SK-N-SH (cell line): ENCODE measurements around the gene TKT. TPM values are rescaled to one million over a fixed set of nuclear protein-coding genes. Genes with fewer than 3 reads are reported as not detected.
A peak's percentile ranks its signal among the peaks of the same experiment; 100 is the strongest.

Experiments
- CTCF ChIA-PET: fragments of 300-600, 350-600 bp; formaldehyde crosslinking; extraction: SDS; loops from one replicate; lab custom pipeline; 2021; lab: Yijun Ruan, JAX
- POLR2A ChIA-PET: fragments of 350-600 bp; sonication (Branson Sonifier 250); formaldehyde crosslinking; extraction: SDS; loops from one replicate; lab custom pipeline; 2020; ENCODE audit warnings: antibody characterized with exemption, inconsistent platforms; lab: Yijun Ruan, JAX
- DNase-seq: peaks from one replicate; pipeline ENCODE4 v3.0.0; 2012
- H2AFZ ChIP-seq: fragments of 200-600 bp; sonication (generic); 2 replicates; pipeline ENCODE4 v1.8.1; 2016; ENCODE audit warnings: antibody characterized with exemption, mild to moderate bottlenecking, low read depth
- H3F3A ChIP-seq: fragments of 200-600 bp; sonication (generic); replicated peaks from 2 replicates; pipeline ENCODE3; 2016; ENCODE audit warnings: antibody characterized with exemption, mild to moderate bottlenecking; ENCODE audit not compliant: insufficient read depth
- H3K27ac ChIP-seq, 2 experiments: fragments of 200-500 bp in 1 of 2; fragments of 200-600 bp in 1 of 2; sonication (Bioruptor generic) in 1 of 2; sonication (generic), shearing (Covaris generic) in 1 of 2; 2 replicates each; pipeline versions ENCODE4 v1.5.1 to v1.6.1; 2014 to 2016; ENCODE audit warnings: low read depth in 2 of 2, inconsistent platforms in 1 of 2, low read length in 1 of 2, mild to moderate bottlenecking in 1 of 2, mixed read lengths in 1 of 2
- H3K27me3 ChIP-seq: fragments of 200-600 bp; sonication (generic), shearing (Covaris generic); 2 replicates; pipeline ENCODE4 v1.6.1; 2016; ENCODE audit warnings: mixed run types; ENCODE audit not compliant: insufficient read depth
- H3K36me3 ChIP-seq, 2 experiments: fragments of 200-500 bp in 1 of 2; fragments of 200-600 bp in 1 of 2; sonication (Bioruptor generic) in 1 of 2; sonication (generic) in 1 of 2; replicated peaks in 1 of 2; 2 replicates each; pipeline versions ENCODE3 to v1.5.1; 2014 to 2016; ENCODE audit warnings: low read length in 1 of 2, mild to moderate bottlenecking in 1 of 2; ENCODE audit not compliant: insufficient read depth in 2 of 2, control insufficient read depth in 1 of 2
- H3K4me1 ChIP-seq, 2 experiments: fragments of 200-500 bp in 1 of 2; fragments of 200-600 bp in 1 of 2; sonication (Bioruptor generic) in 1 of 2; sonication (generic), shearing (Covaris generic) in 1 of 2; 2 replicates each; pipeline versions ENCODE4 v1.5.1 to v1.6.1; 2014 to 2016; ENCODE audit warnings: low read depth in 1 of 2, low read length in 1 of 2, mixed run types in 1 of 2; ENCODE audit not compliant: insufficient read depth in 2 of 2, control insufficient read depth in 1 of 2
- H3K4me2 ChIP-seq: fragments of 200-600 bp; sonication (generic), shearing (Covaris generic); 2 replicates; pipeline ENCODE4 v1.6.1; 2017; ENCODE audit warnings: mixed run types
- H3K4me3 ChIP-seq, 2 experiments: fragments of 200-500 bp in 1 of 2; fragments of 200-600 bp in 1 of 2; sonication (Bioruptor generic) in 1 of 2; sonication (generic), shearing (Covaris generic) in 1 of 2; 2 replicates each; pipeline versions ENCODE4 v1.5.1 to v1.8.1; 2014 to 2016; ENCODE audit warnings: low read depth in 2 of 2, inconsistent platforms in 1 of 2, low read length in 1 of 2, mild to moderate bottlenecking in 1 of 2, mixed read lengths in 1 of 2, moderate library complexity in 1 of 2
- H3K79me2 ChIP-seq: fragments of 200-600 bp; sonication (generic); 2 replicates; pipeline ENCODE4 v1.8.1; 2017; ENCODE audit warnings: mild to moderate bottlenecking; ENCODE audit not compliant: insufficient read depth
- H3K9ac ChIP-seq: fragments of 200-600 bp; sonication (generic); 2 replicates; pipeline ENCODE4 v1.6.1; 2017; ENCODE audit warnings: mixed run types
- H3K9me2 ChIP-seq: fragments of 200-600 bp; sonication (generic); 2 replicates; pipeline ENCODE4 v1.6.1; 2017; ENCODE audit warnings: mixed run types
- H3K9me3 ChIP-seq: fragments of 200-600 bp; sonication (generic); 2 replicates; pipeline ENCODE4 v1.6.1; 2017; ENCODE audit warnings: mixed run types, mild to moderate bottlenecking, moderate library complexity
- H4K20me1 ChIP-seq: fragments of 200-600 bp; sonication (generic); 2 replicates; pipeline ENCODE4 v1.6.1; 2017; ENCODE audit warnings: mild to moderate bottlenecking, mixed run types; ENCODE audit not compliant: insufficient read depth
- EP300 ChIP-seq, 2 experiments: IDR thresholded peaks; 2 replicates each; pipeline versions ENCODE4 v1.4.0 to v1.6.1; 2012; ENCODE audit warnings: borderline replicate concordance in 1 of 2, low read depth in 1 of 2, low read length in 1 of 2
- FOSL2 ChIP-seq: IDR thresholded peaks from 2 replicates; pipeline ENCODE4 v1.4.0; 2012; ENCODE audit warnings: low read depth, mild to moderate bottlenecking, moderate library complexity, borderline replicate concordance
- FOXM1 ChIP-seq: IDR thresholded peaks from 2 replicates; pipeline ENCODE4 v1.4.0; 2012; ENCODE audit warnings: low read depth, mild to moderate bottlenecking
- JUND ChIP-seq: IDR thresholded peaks from 2 replicates; pipeline ENCODE4 v1.4.0; 2012
- MEF2A ChIP-seq: IDR thresholded peaks from 2 replicates; pipeline ENCODE4 v1.4.0; 2012; ENCODE audit warnings: low read depth, borderline replicate concordance
- MXI1 ChIP-seq: IDR thresholded peaks from 2 replicates; pipeline ENCODE4 v1.6.1; 2012; ENCODE audit warnings: mild to moderate bottlenecking, low read depth, low read length, improper control_type of control experiment
- NFIC ChIP-seq: IDR thresholded peaks from 2 replicates; pipeline ENCODE4 v1.4.0; 2012; ENCODE audit warnings: borderline replicate concordance
- SIN3A ChIP-seq: IDR thresholded peaks from 2 replicates; pipeline ENCODE4 v1.6.1; 2012; ENCODE audit warnings: low read depth, mild to moderate bottlenecking, low read length, moderate library complexity, borderline replicate concordance
- TCF12 ChIP-seq: IDR thresholded peaks from 2 replicates; pipeline ENCODE4 v1.4.0; 2012
- YY1 ChIP-seq: IDR thresholded peaks from 2 replicates; pipeline ENCODE4 v1.4.0; 2012; ENCODE audit warnings: low read depth, mild to moderate bottlenecking
- WGBS: methylation state at CpG from one replicate; pipeline ENCODE4 v1.1.6; 2017; ENCODE audit warnings: low lambda C conversion rate; 5-methylcytosine and 5-hydroxymethylcytosine counted together
- polyA plus RNA-seq, 3 experiments: library from polyadenylated mRNA; depleted of rRNA; stranded (reverse); fragments of >200 nt; gene quantifications; 2 replicates each; pipeline ENCODE4 v1.2.3, GENCODE V29; 2012
- TF ChIP-seq, protein P1 (sequence below): IDR thresholded peaks from 2 replicates; pipeline ENCODE4 v1.4.0; 2012; ENCODE audit warnings: low read depth
- TF ChIP-seq, protein P2 (sequence below): fragments of 200-600 bp; sonication (generic); IDR thresholded peaks from 2 replicates; pipeline ENCODE4 v1.6.1; 2017; ENCODE audit warnings: antibody characterized with exemption, mild to moderate bottlenecking, moderate library complexity
- TF ChIP-seq, protein P3 (sequence below): IDR thresholded peaks from 2 replicates; pipeline ENCODE4; 2012
- TF ChIP-seq, protein P4 (sequence below): IDR thresholded peaks from 2 replicates; pipeline ENCODE4 v1.6.1; 2012; ENCODE audit warnings: mild to moderate bottlenecking, low read depth, low read length, moderate library complexity
- TF ChIP-seq, protein P5 (sequence below): fragments of 150-350 bp; IDR thresholded peaks from 2 replicates; pipeline ENCODE4 v1.6.1; 2016; ENCODE audit warnings: mild to moderate bottlenecking, low read depth, low read length

The TKT gene
- polyA plus RNA-seq, 1 of the 3 experiments (the other 2 are of a cell fraction), result 144 TPM

DNA sequence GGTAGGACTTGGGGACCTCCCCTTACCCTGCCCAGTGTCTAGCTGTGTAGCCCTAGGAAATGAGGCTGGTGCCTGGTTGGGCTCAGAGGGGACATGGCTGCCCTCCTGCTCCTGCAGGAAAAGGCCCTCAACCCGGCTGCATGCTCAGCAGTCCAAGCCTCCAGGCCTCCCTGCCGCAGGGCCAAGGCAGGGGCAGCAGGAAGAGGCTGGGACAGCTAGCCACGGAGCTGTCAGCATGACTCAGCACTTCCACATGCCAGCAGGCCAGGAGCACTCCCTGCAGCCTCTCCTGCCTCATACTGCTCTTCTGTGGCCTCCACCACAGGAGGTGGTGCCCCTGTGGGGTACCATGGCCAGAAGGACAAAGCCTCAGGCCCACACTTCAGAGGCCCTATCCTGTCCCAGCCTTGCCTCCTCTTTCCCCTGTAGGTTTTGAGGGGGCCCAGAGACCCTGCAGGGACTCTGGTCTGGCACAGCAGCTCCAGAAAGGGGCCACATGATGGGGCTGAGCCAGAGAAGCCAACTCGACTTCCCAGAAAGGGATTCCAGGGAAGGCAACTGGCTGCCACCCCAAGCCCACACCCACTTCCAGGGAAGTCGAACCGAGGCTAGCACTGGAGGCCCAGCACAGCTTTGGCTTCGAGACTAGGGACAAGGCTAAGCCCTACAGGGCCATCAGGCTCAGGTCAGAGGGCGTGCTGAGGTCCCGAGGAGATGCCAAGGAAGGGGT lies 19.5 kb downstream of the TKT start:
- no peaks in the 10 kb centered on the region for H3K9me2 ChIP-seq
- ChIA-PET POLR2A (no interaction called here), CTCF (interaction anchor here (1.1 to 1.3 kb wide), 2 partner anchors 16 to 17 kb away, joined by 3 to 4 read pairs; no protein-coding TSS in a partner anchor)
- TF ChIP-seq YY1 (peak; percentile 72; the same call in 1 of the 2 replicates), SIN3A (peak; percentile 83), MEF2A (no peak), TCF12 (peak; percentile 46; the same call in 1 of the 2 replicates), FOSL2 (peak; percentile 57; the same call in 1 of the 2 replicates), JUND (0 out of 2 replicates have a peak, but pooled peaks have one; percentile 7), FOXM1 (no peak), EP300 (IDR thresholded peaks at IDR 0.05; ENCODE audit: borderline replicate concordance in 1 of 2, low read depth in 1 of 2, low read length in 1 of 2) (no peak), NFIC (peak; percentile 60)
- TF ChIP-seq, protein P1, sequence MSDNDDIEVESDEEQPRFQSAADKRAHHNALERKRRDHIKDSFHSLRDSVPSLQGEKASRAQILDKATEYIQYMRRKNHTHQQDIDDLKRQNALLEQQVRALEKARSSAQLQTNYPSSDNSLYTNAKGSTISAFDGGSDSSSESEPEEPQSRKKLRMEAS, result peak; percentile 98
- TF ChIP-seq, protein P2, sequence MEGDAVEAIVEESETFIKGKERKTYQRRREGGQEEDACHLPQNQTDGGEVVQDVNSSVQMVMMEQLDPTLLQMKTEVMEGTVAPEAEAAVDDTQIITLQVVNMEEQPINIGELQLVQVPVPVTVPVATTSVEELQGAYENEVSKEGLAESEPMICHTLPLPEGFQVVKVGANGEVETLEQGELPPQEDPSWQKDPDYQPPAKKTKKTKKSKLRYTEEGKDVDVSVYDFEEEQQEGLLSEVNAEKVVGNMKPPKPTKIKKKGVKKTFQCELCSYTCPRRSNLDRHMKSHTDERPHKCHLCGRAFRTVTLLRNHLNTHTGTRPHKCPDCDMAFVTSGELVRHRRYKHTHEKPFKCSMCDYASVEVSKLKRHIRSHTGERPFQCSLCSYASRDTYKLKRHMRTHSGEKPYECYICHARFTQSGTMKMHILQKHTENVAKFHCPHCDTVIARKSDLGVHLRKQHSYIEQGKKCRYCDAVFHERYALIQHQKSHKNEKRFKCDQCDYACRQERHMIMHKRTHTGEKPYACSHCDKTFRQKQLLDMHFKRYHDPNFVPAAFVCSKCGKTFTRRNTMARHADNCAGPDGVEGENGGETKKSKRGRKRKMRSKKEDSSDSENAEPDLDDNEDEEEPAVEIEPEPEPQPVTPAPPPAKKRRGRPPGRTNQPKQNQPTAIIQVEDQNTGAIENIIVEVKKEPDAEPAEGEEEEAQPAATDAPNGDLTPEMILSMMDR, result no peak
- TF ChIP-seq, protein P3, sequence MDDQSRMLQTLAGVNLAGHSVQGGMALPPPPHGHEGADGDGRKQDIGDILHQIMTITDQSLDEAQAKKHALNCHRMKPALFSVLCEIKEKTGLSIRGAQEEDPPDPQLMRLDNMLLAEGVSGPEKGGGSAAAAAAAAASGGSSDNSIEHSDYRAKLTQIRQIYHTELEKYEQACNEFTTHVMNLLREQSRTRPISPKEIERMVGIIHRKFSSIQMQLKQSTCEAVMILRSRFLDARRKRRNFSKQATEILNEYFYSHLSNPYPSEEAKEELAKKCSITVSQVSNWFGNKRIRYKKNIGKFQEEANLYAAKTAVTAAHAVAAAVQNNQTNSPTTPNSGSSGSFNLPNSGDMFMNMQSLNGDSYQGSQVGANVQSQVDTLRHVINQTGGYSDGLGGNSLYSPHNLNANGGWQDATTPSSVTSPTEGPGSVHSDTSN, result peak; percentile 43; the same call in 1 of the 2 replicates
- peaks cover 5% of the 10 kb centered on the region; the same call in 1 of the 2 replicates for H4K20me1 ChIP-seq
- no peak for DNase-seq
- no peak overlapping the region for H2AFZ ChIP-seq
- no peaks in the 10 kb centered on the region for H3K9me3 ChIP-seq
- peaks cover 55% of the 10 kb centered on the region for H3K79me2 ChIP-seq
- whole genome bisulfite sequencing, result 74% methylated on average over 4 of the region's 9 CpGs
- H3K4me1 ChIP-seq, result peaks cover 20 to 31% of the 10 kb centered on the region in 2 experiments; a peak in 3 of 4 replicates
- H3K4me3 ChIP-seq, result no peak overlapping the region
- H3K9ac ChIP-seq, result peak overlapping the region; percentile 50; the same call in 1 of the 2 replicates
- H3K27me3 ChIP-seq, result no peaks in the 10 kb centered on the region
- H3F3A ChIP-seq, result peaks cover 39% of the 10 kb centered on the region
- peaks cover 50 to 75% of the 10 kb centered on the region in 2 experiments for H3K36me3 ChIP-seq
- H3K27ac ChIP-seq, result peak overlapping the region; percentile 80 to 97
- H3K4me2 ChIP-seq, result peak overlapping the region; percentile 51; the same call in 1 of the 2 replicates

DNA sequence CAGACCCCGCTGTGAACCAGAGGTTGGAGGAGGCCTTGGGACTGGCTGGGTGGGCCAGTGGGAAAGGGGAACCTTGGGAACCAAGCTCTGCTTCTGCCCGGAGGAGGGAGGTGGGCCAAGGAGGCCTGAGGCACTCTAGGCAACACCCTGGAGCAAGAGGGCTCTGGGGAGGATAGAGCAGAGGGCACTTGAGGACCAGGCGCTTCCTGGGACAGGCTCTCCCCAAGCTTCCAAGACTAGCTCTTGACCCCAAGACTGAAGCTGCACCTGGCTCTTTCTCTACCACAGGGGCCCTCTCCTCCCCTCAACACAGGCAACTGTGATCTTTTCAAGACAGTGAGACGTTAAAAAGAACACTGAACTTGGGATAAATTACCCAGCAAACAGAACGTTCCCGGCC lies 20.3 kb downstream of the TKT start:
- ChIA-PET CTCF (interaction anchor here (1.2 to 1.3 kb wide), 2 partner anchors 9 to 16 kb away, joined by 3 read pairs; no protein-coding TSS in a partner anchor), POLR2A (no interaction called here)
- no peaks in the 10 kb centered on the region for H3K9me3 ChIP-seq
- peaks cover 49 to 75% of the 10 kb centered on the region in 2 experiments for H3K36me3 ChIP-seq
- DNase-seq, result no peak
- no peak overlapping the region for H2AFZ ChIP-seq
- H3K4me3 ChIP-seq, result no peak overlapping the region
- WGBS, result 79% methylated on average over 5 of the region's 6 CpGs
- H3K9me2 ChIP-seq, result no peaks in the 10 kb centered on the region
- H3F3A ChIP-seq, result peaks cover 39% of the 10 kb centered on the region
- H3K9ac ChIP-seq, result peak overlapping the region; percentile 24; the same call in 1 of the 2 replicates
- H3K27me3 ChIP-seq, result no peaks in the 10 kb centered on the region
- H3K4me1 ChIP-seq, result peaks cover 20 to 31% of the 10 kb centered on the region in 2 experiments; a peak in 3 of 4 replicates
- no peaks in the 10 kb centered on the region for H4K20me1 ChIP-seq
- H3K27ac ChIP-seq, result peak overlapping the region; percentile 80 to 97
- H3K4me2 ChIP-seq, result no peak overlapping the region
- peaks cover 48% of the 10 kb centered on the region for H3K79me2 ChIP-seq
- TF ChIP-seq, protein P2, result no peak
- TF ChIP-seq NFIC, result no peak
- TF ChIP-seq, protein P4, sequence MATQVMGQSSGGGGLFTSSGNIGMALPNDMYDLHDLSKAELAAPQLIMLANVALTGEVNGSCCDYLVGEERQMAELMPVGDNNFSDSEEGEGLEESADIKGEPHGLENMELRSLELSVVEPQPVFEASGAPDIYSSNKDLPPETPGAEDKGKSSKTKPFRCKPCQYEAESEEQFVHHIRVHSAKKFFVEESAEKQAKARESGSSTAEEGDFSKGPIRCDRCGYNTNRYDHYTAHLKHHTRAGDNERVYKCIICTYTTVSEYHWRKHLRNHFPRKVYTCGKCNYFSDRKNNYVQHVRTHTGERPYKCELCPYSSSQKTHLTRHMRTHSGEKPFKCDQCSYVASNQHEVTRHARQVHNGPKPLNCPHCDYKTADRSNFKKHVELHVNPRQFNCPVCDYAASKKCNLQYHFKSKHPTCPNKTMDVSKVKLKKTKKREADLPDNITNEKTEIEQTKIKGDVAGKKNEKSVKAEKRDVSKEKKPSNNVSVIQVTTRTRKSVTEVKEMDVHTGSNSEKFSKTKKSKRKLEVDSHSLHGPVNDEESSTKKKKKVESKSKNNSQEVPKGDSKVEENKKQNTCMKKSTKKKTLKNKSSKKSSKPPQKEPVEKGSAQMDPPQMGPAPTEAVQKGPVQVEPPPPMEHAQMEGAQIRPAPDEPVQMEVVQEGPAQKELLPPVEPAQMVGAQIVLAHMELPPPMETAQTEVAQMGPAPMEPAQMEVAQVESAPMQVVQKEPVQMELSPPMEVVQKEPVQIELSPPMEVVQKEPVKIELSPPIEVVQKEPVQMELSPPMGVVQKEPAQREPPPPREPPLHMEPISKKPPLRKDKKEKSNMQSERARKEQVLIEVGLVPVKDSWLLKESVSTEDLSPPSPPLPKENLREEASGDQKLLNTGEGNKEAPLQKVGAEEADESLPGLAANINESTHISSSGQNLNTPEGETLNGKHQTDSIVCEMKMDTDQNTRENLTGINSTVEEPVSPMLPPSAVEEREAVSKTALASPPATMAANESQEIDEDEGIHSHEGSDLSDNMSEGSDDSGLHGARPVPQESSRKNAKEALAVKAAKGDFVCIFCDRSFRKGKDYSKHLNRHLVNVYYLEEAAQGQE, result no peak
- TF ChIP-seq, protein P5, sequence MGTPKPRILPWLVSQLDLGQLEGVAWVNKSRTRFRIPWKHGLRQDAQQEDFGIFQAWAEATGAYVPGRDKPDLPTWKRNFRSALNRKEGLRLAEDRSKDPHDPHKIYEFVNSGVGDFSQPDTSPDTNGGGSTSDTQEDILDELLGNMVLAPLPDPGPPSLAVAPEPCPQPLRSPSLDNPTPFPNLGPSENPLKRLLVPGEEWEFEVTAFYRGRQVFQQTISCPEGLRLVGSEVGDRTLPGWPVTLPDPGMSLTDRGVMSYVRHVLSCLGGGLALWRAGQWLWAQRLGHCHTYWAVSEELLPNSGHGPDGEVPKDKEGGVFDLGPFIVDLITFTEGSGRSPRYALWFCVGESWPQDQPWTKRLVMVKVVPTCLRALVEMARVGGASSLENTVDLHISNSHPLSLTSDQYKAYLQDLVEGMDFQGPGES, result no peak
- no peak for TF ChIP-seq MXI1
- no peak for TF ChIP-seq TCF12
